Stimulated activated CD8-positive, alpha-beta memory T cell treated with anti-CD3 and anti-CD28 coated beads, Interleukin-2, amount 100 ng/mL, for 48 hours (primary cell): ENCODE results near the gene UGT1A1.
"Not testable (repeated sequence)": the region's sequence is repeated elsewhere in the genome, so short reads cannot be mapped to it uniquely, and the experiment has no call there.

Experiments used
- DNase-seq, 2 donors: peaks; one replicate each; pipeline ENCODE4 v3.0.0-alpha.2; 2020; ENCODE audit warnings: low read depth in 2 of 2

Gene UGT1A1

DNA sequence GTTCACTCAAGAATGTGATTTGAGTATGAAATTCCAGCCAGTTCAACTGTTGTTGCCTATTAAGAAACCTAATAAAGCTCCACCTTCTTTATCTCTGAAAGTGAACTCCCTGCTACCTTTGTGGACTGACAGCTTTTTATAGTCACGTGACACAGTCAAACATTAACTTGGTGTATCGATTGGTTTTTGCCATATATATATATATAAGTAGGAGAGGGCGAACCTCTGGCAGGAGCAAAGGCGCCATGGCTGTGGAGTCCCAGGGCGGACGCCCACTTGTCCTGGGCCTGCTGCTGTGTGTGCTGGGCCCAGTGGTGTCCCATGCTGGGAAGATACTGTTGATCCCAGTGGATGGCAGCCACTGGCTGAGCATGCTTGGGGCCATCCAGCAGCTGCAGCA is at the start of gene UGT1A1:
Gene UGT1A1 (plus strand): TSS at position 228 of the 400 bp plus-strand sequence. CDS start 18 bp downstream, at position 246.
- no peak for DNase-seq

- peak; percentile 64 to 66 for DNase-seq
Observed at GRCh38 chr2:233711312-233712008, 48.6 kb upstream of the UGT1A1 start.

GRCh38 chr2:233712611-233713261 is 47.3 kb upstream of the UGT1A1 start, which contains the start of gene UGT1A5:
Gene UGT1A5, plus strand, starts transcription at chr2:233712907. Its CDS starts 85 bp downstream, at chr2:233712992.
- no peak for DNase-seq

GRCh38 chr2:233713262-233713615 is 46.8 kb upstream of the UGT1A1 start:
- DNase-seq = no peak

DNA sequence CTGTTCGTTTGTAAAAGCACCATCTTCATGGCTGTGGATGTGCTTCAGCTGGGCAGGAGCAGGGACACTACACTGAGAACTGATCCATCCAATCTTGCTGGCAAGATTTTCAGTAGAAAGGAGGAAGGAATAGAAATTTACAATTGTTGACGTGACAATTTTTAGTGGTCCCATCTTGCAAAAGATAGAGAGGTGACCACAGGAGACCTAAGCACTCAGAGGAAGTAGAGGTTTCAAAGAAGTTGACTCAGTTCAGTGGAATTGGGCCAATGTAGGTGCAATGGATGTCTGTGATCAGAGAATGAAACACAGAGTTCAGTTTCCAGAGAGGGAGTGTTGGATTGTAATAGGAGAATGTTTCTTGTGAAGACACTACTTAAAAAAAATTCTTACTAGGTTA is 45.9 kb upstream of the UGT1A1 start:
- no peak for DNase-seq

DNA sequence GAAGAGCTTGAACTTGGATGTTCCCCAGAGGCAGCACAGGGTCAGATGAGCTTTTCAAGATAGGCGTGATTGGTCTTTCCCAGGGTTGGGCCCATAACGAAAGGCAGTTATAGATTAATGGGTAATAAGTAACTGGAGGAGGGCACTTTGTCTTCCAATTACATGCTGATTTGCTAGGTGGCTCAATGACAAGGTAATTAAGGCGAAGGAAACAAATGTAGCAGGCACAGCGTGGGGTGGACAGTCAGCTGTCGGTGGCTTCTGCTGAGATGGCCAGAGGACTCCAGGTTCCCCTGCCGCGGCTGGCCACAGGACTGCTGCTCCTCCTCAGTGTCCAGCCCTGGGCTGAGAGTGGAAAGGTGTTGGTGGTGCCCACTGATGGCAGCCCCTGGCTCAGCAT is 41.5 kb upstream of the UGT1A1 start, which contains the start of gene UGT1A4:
Gene UGT1A4 (plus strand): TSS at position 185 of the 400 bp plus-strand sequence. CDS start 85 bp downstream, at position 270.
- DNase-seq = no peak

GRCh38 chr2:233728723-233729301 is 31.3 kb upstream of the UGT1A1 start, which contains the start of gene UGT1A3:
Gene UGT1A3, plus strand, starts transcription at chr2:233729042. Its CDS starts 85 bp downstream, at chr2:233729127.
- DNase-seq = no peak

GRCh38 chr2:233736868-233737653 is 23.0 kb upstream of the UGT1A1 start:
- not testable (repeated sequence) for DNase-seq

GRCh38 chr2:233740870-233741269 is 19.2 kb upstream of the UGT1A1 start:
- DNase-seq = no peak

DNA sequence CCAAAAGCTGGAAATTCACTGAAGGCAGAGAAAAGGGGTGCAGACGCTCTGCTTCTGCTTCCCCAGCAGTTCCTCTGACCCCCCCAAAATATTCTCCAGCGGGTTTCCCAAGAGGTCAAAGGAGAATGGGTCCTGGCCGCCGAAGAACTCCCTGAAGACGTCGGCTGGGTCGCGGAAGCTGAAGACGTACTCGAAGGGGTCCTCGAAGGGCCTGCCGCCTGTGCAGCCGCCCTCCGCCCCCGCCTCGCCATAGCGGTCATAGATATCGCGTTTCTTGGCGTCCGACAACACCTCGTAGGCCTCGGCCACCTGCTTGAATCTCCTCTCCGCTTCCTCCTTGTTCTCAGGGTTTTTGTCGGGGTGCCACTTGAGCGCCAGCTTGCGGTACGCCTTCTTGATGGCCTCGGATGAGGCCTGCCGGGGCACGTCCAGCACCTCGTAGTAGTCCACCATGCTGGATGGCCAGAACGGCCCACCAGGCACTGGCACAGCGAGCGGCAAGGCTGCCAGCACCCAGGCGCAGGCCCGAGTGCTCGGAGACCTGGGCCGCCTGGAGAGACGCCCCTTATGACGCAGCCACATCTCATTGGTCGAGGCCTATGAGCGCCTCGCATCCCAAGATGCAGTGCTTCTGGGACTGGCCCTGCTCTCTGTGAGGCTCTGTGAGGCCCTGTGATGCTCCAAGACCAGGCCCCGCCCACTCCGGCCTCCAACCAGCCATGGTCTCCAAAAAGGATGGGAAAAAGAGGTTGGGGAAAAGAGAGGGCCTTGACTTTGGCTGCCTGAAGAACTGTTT is 16.4 kb upstream of the UGT1A1 start:
- no peak for DNase-seq

DNA sequence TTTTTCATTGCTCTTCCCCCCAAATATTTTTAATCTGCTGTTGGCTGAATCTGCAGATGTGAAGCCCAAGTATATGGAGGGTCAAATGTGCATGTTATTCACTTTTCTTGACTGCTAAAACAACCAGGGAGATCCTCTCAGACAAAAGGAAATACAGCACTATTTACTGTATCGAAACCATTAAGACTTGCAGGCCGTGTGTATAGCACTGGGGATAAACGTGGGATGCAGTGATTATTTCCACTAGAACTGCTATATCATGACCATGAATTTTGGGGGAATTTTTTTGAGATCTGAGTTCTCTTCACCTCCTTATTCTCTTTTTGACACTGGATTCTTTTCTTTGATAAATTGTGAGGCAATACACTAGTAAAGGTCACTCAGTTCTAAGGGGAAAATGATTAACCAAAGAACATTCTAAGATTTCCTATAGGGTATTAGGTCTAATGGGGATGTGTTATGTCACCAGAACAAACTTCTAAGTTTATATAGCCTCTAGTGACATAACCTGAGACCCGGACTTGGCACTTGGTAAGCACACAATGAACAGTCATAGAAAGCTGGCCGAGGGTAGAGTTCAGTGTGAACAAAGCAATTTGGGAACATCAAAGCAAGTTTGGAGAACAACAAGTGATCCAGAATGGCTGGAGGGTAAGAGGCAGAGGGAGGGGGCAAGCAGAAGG is 14.9 kb upstream of the UGT1A1 start:
- no peak for DNase-seq

GRCh38 chr2:233745838-233746237 is 14.2 kb upstream of the UGT1A1 start:
- DNase-seq = not testable (repeated sequence)

- DNase-seq = no peak
Observed at GRCh38 chr2:233746475-233747282, 13.4 kb upstream of the UGT1A1 start.

- DNase-seq = no peak
Observed at GRCh38 chr2:233747283-233747544, 12.9 kb upstream of the UGT1A1 start.

GRCh38 chr2:233750689-233751088 is 9.4 kb upstream of the UGT1A1 start:
- not testable (repeated sequence) for DNase-seq

- DNase-seq = not testable (repeated sequence)
Observed at GRCh38 chr2:233751212-233752009, 8.7 kb upstream of the UGT1A1 start.

DNA sequence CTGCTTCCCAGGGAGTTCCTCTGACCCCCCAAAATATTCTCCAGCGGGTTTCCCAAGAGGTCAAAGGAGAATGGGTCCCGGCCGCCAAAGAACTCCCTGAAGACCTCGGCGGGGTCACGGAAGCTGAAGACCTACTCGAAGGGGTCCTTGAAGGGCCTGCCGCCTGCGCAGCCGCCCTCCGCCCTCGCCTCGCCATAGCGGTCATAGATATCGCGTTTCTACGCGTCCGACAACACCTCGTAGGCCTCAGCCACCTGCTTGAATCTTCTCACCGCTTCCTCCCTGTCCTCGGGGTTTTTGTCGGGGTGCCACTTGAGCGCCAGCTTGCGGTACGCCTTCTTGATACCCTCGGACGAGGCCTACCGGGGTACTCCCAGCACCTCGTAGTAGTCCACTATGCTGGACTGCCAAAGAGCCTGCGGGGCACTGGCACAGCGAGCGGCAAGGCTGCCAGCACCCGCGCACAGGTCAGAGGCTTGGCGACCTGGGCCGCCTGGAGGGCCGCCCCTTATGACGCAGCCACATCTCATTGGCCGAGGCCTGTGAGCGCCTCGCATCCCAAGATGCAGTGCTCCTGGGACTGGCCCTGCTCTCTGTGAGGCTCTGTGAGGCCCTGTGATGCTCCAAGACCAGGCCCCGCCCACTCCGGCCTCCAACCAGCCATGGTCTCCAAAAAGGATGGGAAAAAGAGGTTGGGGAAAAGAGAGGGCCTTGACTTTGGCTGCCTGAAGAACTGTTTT is 5.0 kb upstream of the UGT1A1 start:
- DNase-seq = no peak

GRCh38 chr2:233756429-233757081 is 3.5 kb upstream of the UGT1A1 start:
- DNase-seq = no peak
